Measurements from ENCODE around the gene MOXD1. TPM values are rescaled to one million over a fixed set of nuclear protein-coding genes. Genes with fewer than 3 reads are reported as not detected.

MOXD1 gene
- total RNA-seq, 1 experiment from 2014 or later, result 5.0 TPM

- H3K9me3 ChIP-seq (ENCODE audit: low read length), result no peaks in the 10 kb centered on the region
- no peak overlapping the region for H3K4me3 ChIP-seq (ENCODE audit: low read length)
- BruUV-seq (replicated peaks), result no TSS peak
- no peak overlapping the region for H3K9ac ChIP-seq (ENCODE audit: low read length)
- H3K36me3 ChIP-seq (ENCODE audit: low read depth, low read length), result no peaks in the 10 kb centered on the region
- no peaks in the 10 kb centered on the region for H3K79me2 ChIP-seq (ENCODE audit: low read length)
- ChIA-PET POLR2A (ENCODE audit: unreplicated experiment) (no interaction called here), CTCF (no interaction called here)
- DNase-seq (no peak), ATAC-seq (no peak)
- H3K4me2 ChIP-seq (ENCODE audit: low read length), result no peak overlapping the region
- TF ChIP-seq CTCF (conservative IDR thresholded peaks at IDR 0.05; ENCODE audit: low read depth, low read length), result no peak
- TF ChIP-seq EZH2 (IDR thresholded peaks at IDR 0.05; ENCODE audit: low read length, unreplicated experiment), result no peak
- TF ChIP-seq EZH2phosphoT487 (IDR thresholded peaks at IDR 0.05; ENCODE audit: borderline replicate concordance, low read length), result no peak
- H3K9me2 ChIP-seq (replicated peaks; ENCODE audit: low read length), result no peaks in the 10 kb centered on the region
- intact Hi-C loops (cut with micrococcal nuclease), result no loop called here
- no peaks in the 10 kb centered on the region for H3K4me1 ChIP-seq (ENCODE audit: insufficient read depth, low read length)
- no peak overlapping the region for H3K27ac ChIP-seq (ENCODE audit: low read length)
- no peaks in the 10 kb centered on the region for H3K27me3 ChIP-seq (ENCODE audit: low read length)
- 0 out of 2 replicates have a peak overlapping the region, but pooled peaks have one; percentile 19 for H2AFZ ChIP-seq (ENCODE audit: low read length)
- H3F3A ChIP-seq (ENCODE audit: low read length, unreplicated experiment), result no peaks in the 10 kb centered on the region
- no peaks in the 10 kb centered on the region for H4K20me1 ChIP-seq (ENCODE audit: low read length)
Measured at GRCh38 chr6:132285004-132285780, 116.1 kb downstream of the MOXD1 start.

DNA sequence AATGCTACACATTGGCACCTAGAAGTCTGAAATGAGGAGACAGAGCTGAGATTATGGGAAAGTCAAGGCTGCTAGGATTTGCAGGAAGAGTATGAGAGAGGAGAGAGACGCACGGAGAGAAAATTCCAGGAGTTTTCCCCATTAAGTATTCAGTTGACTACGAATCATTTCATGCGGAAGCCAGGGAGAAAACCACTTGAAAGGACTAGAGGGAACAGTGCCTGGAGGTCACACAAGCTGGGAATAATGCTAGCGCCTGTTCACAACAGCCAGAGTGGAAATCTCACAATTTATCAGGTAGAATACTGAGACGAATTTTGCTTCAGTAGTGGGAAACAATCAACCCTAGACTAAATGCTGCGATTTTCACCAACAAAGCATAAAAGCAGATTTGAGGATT, 118.6 kb downstream of the MOXD1 start:
- no peaks in the 10 kb centered on the region for H3F3A ChIP-seq (ENCODE audit: low read length, unreplicated experiment)
- H3K27me3 ChIP-seq (ENCODE audit: low read length), result no peaks in the 10 kb centered on the region
- no peaks in the 10 kb centered on the region for H3K4me1 ChIP-seq (ENCODE audit: insufficient read depth, low read length)
- no peak overlapping the region for H3K27ac ChIP-seq (ENCODE audit: low read length)
- TF ChIP-seq EZH2phosphoT487 (IDR thresholded peaks at IDR 0.05; ENCODE audit: borderline replicate concordance, low read length) (no peak), EZH2 (IDR thresholded peaks at IDR 0.05; ENCODE audit: low read length, unreplicated experiment) (no peak), CTCF (conservative IDR thresholded peaks at IDR 0.05; ENCODE audit: low read depth, low read length) (no peak)
- H3K79me2 ChIP-seq (ENCODE audit: low read length), result no peaks in the 10 kb centered on the region
- H3K9me3 ChIP-seq (ENCODE audit: low read length), result no peaks in the 10 kb centered on the region
- DNase-seq (no peak), ATAC-seq (no peak)
- ChIA-PET POLR2A (ENCODE audit: unreplicated experiment) (no interaction called here), CTCF (no interaction called here)
- BruUV-seq (replicated peaks), result no TSS peak
- no peak overlapping the region for H2AFZ ChIP-seq (ENCODE audit: low read length)
- H3K9me2 ChIP-seq (replicated peaks; ENCODE audit: low read length), result no peaks in the 10 kb centered on the region
- intact Hi-C loops (cut with micrococcal nuclease), result loop anchor here (5.0 kb wide), 1 partner anchor 110 kb away; no protein-coding TSS in a partner anchor
- H3K4me2 ChIP-seq (ENCODE audit: low read length), result no peak overlapping the region
- H3K4me3 ChIP-seq (ENCODE audit: low read length), result no peak overlapping the region
- H4K20me1 ChIP-seq (ENCODE audit: low read length), result no peaks in the 10 kb centered on the region
- no peak overlapping the region for H3K9ac ChIP-seq (ENCODE audit: low read length)
- peaks cover 3% of the 10 kb centered on the region; the same call in 1 of the 2 replicates for H3K36me3 ChIP-seq (ENCODE audit: low read depth, low read length)

DNA sequence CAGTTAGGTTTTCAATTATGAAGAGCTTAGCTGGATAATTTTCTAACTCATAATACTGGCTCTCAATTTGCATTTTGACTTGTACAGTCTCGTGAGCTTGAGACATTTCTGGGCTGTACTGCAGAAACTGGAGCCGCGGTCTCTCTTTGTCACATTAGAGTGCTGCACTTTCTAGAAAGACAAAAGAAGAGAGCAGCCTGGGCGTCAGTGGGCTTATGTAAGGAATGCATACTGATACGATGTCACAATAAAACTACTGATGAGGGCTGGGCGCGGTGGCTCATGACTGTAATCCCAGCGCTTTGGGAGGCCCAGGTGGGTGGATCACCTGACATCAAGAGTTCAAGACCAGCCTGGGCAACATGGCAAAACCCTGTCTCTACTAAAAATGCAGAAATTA, 120.8 kb downstream of the MOXD1 start:
- Histone ChIP-seq H3K9ac (ENCODE audit: low read length) (no peak overlapping the region), H3K79me2 (ENCODE audit: low read length) (no peaks in the 10 kb centered on the region), H3K9me2 (replicated peaks; ENCODE audit: low read length) (no peaks in the 10 kb centered on the region), H2AFZ (ENCODE audit: low read length) (no peak overlapping the region), H3K27ac (ENCODE audit: low read length) (no peak overlapping the region), H3F3A (ENCODE audit: low read length, unreplicated experiment) (no peaks in the 10 kb centered on the region), H4K20me1 (ENCODE audit: low read length) (no peaks in the 10 kb centered on the region), H3K9me3 (ENCODE audit: low read length) (no peaks in the 10 kb centered on the region), H3K27me3 (ENCODE audit: low read length) (no peaks in the 10 kb centered on the region), H3K36me3 (ENCODE audit: low read depth, low read length) (peaks cover 3% of the 10 kb centered on the region; the same call in 1 of the 2 replicates), H3K4me2 (ENCODE audit: low read length) (no peak overlapping the region), H3K4me1 (ENCODE audit: insufficient read depth, low read length) (no peaks in the 10 kb centered on the region), H3K4me3 (ENCODE audit: low read length) (no peak overlapping the region)
- TF ChIP-seq EZH2 (IDR thresholded peaks at IDR 0.05; ENCODE audit: low read length, unreplicated experiment) (no peak), EZH2phosphoT487 (IDR thresholded peaks at IDR 0.05; ENCODE audit: borderline replicate concordance, low read length) (no peak), CTCF (conservative IDR thresholded peaks at IDR 0.05; ENCODE audit: low read depth, low read length) (no peak)
- CTCF ChIA-PET, result interaction anchor here (0.5 to 1.5 kb wide), 8 partner anchors 18 to 432 kb away, joined by 3 to 19 read pairs (median 4); no protein-coding TSS in a partner anchor
- DNase-seq (no peak), ATAC-seq (no peak)
- no TSS peak for BruUV-seq (replicated peaks)
- intact Hi-C loops (cut with micrococcal nuclease), result loop anchor here (5.0 kb wide), 1 partner anchor 112 kb away; no protein-coding TSS in a partner anchor
- POLR2A ChIA-PET (ENCODE audit: unreplicated experiment), result interaction anchor here (0.6 to 0.7 kb wide), 2 partner anchors 141 to 329 kb away, joined by 3 to 5 read pairs; partner anchors contain the start of gene CCN2

Data from PC-3 (cell line).